OCI-M2 (cell line): Measurements from ENCODE around the gene PHACTR2.

Experiments
- DNase-seq: peaks from one replicate; lab custom pipeline; 2025; ENCODE audit not compliant: unreplicated experiment; lab: John Stamatoyannopoulos, UW

The PHACTR2 gene

DNA sequence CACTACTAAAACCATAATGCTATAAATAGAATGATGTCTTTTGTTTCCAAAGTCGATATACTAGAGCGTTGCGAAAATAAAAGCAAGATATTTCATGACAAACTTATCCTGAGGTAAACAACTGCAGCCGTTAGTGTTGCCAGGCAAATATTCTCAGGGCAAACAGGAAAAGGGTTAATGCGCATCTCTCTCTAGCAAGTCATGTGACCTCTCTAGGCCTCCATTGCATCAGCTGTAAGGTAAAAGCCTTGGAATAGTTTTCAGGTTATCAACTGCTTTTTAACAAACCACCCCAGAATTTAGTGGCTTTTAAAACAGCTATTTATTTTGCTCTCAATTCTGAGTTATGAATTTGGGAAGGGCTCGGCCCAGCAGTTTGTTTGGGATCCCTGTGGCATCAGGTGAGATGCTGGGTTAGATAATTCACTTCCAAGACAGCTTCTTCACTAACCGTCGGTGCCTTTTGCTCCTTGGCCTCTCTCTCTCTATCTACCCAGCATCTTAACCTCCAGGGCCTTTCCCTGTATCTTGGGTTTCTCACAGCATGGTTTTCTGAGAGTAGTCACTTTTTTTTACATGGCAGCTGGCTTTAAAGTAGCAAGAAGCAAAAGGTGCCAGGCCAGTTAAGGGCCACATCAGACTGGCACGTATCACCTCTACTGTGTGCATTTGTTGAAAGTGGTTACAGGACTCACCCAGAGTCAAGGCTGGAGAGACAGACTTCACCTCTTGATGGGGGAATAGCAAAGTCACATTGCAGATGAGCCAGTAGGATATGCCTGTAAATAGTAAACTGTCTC is 126.2 kb downstream of the PHACTR2 start:
- no peak for DNase-seq

DNA sequence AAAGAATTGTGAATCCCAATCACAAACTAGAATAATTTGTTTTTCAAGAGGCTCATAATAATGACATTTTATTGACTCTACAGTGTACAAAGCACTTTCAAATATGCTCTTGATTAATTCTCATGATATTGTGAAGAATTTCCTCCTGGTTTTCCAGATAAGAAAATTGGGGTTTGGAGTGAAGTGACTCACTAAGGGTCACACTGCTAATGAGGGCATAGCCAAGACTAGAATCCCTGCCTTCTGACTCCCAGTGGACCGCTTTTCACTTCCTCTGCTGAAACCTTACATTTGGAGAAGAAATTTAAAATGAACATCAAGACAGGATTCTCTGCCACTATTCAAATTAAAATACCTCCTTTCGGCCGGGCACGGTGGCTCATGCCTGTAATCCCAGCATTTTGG is 127.1 kb downstream of the PHACTR2 start:
- no peak for DNase-seq

DNA sequence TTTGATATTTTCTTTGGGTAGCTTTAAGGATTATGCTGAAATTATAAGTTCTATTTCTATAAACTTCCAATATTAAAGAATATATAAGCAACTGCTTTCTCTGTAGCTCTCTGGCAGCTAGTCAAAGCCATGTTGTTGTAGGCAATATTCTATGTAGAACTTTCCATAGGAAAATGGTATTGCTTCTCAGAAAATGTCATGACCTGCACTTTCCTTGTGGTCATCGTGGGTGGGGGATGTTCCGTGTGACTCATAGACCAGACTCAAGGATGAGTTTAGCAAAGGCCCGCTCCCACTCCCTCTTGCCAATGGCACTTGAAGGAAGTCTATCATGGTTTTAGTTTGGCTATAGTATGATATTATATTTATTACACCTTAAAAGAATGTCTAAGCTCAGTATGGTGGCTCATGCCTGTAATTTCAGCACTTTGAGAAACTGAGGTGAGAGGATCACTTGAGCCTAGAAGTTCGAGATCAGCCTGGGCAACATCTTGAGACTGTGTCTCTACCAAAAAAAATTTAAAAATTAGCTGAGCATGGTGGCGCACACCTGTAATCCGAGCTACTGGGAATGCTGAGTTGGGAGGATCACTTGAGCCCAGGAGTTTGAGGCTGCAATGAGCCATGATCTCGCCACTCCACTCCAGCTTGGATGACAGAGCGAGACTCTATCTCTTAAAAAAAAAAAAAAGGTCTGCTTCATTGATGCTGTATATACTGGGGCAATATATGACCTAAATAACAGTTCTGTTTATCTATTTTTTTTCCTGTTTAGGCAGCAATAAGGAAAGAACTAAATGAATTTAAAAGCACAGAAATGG is 128.7 kb downstream of the PHACTR2 start:
- DNase-seq = peak; percentile 84

DNA sequence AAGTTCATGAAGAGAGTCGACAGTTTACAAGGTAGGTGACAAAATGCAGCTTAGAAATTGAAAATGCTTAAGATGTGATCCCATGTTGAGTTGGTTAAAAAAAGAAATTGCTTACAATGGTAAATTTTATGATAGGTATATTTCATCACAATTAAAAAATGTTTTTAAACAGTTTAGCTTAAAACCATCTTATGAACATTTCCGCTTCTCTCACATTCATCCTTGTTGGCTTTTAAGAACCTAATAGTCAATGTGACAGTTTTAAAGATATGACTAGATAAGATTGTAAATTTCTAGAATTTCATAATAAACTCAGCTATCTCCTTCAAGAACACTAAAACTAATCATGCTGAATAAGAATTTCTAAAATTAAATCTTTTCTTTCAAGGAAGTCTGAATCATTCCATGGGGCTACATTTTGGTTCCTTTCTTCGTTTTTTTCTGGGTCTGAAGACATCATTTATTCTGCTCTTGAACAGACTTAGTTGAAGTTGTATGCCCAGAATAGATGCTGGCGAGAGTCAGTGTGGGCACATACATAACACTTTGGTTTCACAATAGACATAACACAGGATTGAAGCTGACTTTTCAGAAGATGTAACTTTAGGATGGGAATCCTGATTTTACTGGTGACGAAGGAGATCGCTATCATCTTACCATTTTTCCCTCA is 129.5 kb downstream of the PHACTR2 start:
- no peak for DNase-seq

DNA sequence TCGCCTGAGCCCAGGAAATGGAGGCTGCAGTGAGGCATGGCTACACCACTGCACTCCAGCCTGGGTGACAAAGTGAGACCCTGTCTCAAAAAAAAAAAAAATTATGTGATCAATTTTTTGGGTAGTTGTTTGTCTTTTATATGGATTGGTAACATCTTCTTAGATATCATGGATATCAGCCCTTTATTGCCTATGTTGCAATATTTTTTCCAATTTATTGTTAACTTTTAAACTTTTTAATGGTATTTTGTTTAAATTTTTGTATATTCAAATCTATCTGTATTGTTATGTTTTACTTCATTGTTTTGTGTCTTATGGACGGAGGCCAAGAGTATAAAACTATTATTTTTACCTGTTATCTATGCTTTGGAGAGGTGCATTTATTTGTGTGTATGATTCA is 133.0 kb downstream of the PHACTR2 start:
- DNase-seq = no peak

DNA sequence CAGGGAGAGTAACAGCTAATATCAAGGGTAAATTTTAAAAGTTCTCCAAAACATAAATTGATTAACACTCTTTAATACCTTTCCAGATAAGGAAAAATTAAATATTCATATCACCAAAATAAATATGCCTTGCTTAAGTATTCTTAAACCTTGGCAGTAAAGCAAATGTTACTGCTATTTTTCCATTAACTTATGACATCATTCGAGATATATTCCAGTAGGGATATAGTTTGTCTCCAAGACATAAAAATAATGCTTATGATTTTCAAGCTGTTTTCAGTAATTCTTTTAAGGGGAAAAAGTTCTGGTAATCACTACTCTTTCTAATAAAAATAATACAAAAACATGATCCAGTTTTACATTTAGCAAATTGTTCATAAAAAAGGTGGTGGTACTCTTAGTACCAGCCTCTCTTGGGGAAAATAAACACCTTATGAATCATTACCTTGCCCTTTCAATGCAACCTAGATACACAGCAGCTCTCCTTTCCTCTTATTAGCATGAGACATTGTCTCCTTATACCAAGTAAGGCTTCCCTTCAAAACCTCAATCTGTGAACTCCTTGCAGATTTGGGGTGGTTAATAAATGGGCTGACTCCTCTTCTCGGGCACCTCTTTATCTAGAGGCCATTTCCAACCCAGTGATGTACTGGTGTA is 133.9 kb downstream of the PHACTR2 start:
- no peak for DNase-seq

DNA sequence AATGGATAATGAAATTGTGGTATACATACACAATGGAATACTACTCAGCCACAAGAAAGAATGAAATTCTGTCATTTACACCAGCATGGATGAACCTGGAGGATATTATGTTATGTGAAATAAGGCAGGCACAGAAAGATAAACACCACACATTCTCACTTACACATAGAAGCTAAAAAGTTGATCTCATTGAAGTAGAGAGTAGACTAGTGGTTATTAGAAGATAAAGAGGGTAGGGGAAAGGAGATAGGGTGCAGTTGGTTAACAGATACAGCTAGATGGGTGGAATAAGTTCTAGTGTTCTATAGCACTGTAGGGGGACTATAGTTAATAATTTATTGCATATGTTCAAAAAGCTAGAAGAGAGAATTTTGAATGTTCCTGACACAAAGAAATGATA is 139.9 kb downstream of the PHACTR2 start:
- DNase-seq = no peak

DNA sequence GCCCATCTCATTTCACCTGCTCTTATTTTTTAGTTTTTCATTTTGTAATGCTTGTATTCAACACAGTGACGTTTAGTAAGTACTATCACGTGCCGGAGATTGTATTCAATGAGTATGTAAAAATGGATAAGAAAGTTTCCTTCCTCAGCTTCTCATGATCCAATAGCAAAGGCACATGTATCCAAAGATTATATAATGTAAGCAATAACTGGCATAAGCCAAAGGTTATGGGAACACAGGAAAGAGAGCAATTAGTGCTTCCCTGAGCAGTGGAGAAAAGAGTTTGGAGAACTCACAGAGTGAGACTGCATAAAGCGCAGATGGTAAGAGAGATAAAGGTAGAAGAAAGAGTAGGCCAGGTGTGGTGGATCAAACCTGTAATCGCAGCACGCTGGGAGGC is 143.6 kb downstream of the PHACTR2 start:
- no peak for DNase-seq

DNA sequence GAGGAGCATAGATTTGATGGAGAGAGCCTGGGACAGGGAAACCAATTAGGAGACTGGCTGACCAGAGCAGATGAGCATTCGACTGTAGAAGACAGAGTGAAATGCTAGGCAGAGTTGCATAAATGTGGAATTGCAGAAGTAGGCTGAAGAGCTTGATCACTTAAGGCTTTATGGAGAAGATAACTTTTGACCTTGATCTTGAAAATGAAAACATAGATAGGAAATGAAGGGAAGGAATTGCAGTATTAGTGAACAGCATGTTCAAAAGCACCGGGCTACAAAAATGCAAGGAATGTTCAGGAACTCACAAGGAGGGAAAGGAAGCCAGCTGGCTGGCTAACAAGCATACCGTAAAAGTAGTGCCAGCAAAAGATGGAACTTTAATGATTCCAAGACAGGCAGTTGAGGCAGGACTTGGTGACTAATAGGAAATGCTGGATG is 144.8 kb downstream of the PHACTR2 start:
- DNase-seq = no peak

DNA sequence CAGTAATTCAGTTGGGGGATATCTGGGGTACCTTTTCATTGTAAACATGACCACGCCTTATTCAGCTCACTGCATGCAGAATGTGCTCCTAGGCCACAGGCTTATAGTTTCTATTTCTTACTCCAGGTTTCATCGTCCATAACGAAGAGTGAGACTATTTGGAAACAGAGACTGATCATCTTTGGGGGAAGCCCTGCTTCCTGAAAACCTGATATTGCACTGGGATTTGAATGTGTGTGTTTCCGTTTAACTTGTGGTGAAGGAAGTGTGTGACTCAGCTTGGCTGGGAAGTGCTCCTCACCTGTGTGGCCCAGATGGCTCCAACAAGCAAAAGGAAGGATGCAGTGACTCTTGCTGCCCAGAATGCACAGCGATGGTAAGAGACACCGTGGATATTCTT is 145.8 kb downstream of the PHACTR2 start:
- no peak for DNase-seq

DNA sequence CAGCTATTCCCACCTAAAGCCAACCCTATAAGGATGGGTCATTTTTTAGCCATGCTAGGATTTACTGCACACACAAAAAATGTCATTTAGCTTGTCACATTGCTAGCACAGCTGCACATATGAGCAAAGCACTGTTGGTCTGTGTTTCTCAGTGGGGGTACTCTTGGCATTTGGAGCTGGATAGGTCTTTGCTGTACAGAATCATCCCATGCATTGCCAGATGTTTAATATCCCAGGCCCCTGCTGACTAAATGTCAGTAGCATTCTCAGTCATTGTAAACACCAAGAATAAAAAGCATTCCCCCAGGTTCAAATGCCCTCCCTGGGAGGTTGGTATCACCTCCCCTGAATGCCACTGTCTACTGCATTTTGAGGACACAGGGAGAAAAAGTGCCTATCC is 150.8 kb downstream of the PHACTR2 start:
- DNase-seq = no peak

DNA sequence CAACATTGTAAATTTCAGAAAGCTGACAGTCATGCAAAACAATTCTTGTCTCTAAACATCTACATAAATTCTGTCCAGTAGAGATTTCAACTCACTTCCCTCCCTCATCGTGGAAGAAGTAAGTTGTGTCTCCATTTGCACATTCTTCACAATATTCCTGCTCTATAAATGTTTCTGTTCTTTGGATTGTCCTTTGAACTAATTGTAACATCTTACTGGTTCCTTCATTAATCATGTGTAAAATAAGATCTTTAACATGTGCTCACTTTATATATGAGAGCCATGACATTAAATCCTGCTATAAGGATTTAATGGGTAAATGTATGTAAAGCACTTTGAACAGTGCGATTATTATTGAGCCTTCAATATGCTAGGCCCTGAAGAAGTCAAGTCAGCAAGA is 158.4 kb downstream of the PHACTR2 start:
- no peak for DNase-seq

DNA sequence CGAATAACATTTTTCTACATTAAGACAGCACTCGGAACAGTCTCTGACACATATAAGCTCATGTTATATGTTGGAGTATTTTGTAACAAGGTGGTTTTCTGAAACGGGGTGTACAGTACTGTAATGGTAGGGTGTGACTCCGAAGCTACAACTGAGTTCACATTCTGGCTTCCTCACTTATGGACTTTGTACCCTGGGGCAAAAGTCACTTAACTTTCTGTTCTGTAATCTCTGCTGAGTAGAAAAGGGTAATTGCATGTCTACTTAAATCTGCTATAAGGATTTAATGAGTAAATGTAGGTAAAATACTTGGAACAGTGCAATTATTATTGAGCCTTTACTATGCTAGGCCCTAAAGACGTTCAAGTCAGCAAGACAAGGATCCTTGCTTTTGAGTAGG is 160.6 kb downstream of the PHACTR2 start:
- no peak for DNase-seq

DNA sequence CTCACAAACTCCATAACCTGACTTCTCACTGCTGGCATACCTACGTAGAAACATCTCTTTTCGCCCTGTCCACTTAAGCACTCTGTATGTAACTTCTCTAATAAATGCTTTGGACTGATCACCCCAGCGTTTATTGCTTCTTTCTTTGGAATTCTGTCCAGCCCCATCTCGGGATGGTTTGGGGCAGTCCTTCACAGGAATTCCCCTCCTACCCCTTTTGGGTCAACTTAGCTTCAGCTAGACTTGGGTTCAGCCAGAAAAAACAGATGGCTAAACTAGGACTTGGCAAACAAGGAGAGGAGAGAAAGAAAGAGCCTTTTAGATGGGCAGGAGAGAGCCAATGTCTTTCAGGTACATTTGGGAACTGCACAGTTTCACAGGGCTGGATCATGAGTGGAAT is 161.4 kb downstream of the PHACTR2 start:
- no peak for DNase-seq

DNA sequence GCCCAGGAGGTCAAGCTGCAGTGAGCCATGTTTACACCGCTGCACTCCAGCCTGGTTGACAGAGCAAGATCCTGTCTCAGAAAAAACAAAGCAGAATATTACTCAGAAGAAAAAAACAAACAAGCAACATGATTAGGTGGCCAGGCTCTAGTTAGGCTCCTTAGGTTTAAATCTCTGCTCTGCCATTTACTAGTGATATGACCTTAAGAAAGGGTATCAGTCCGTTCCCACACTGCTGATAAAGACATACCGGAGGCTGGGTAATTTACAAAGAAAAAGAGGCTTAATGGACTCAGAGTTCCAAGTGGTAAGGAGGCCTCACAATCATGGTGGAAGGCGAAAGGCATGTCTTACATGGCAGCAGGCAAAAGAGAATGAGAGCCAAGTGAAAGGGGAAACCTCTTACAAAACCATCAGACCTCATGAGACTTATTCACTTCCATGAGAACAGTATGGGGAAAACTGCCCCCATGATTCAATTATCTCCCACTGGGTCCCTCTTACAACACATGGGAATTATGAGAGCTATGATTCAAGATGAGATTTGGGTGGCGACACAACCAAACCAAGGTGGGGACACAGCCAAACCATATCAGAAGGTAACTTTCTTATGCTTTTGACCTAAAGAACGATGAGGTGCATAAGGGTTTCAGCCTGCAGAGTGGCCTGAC is 163.0 kb downstream of the PHACTR2 start:
- no peak for DNase-seq

DNA sequence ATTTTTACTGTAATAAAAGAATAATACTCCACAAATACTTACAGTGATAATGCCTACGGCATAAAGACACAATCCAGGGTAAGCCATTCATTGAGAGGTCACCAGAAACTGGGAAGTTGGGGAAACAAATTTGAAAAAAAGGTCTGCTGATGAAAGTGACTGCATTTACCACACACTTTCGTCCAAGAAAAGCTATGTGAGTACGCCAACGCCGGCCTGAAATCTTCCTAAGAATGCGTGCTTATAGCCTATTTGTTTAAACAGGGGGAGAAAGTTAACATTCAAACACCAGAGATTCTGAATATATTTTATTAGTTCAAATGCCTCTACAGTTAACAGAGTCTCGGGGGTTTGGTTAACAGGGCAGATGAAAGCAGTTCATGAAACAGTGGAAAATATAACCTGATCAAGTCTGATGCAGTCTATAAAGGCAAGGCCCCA is 164.7 kb downstream of the PHACTR2 start:
- DNase-seq = peak; percentile 72

DNA sequence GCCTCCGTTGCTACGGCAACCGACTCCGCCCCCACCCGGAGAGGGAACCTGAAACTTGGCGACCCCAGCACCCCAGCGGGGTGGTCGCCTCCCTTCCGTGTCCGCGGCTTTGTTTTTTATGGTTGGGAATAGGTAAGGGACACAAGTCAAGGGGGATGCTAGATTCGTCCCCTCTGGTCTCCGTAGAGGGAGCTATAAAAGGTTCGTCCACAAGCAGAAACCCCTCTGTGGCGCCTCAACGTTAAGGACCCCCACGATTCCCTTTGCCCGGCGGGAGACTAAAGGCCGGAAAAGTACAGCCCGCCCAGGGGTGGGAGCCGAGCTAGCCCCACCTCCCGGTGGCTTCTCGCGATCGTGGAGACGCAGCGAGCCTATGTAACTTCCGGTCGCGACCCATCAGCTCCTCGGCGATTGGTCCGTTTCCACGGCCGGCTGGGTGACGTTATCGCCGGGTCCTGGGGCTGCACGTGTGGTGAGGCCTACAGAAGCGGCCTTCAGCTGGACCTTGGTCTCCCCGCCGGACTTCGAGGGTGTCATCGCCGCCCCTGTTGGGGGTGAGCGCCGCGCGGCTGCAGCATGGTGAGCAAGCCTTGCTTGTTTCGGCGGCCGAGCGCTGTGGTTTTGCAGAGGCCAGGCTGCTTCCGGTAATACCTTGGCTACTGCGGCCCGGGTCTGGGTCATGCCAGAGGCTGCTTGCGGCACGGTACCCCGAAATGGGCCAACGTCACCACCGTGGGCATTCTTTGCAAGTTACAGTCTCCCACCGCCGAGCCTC is 165.3 kb downstream of the PHACTR2 start, which contains the start of gene LTV1:
TSS of gene LTV1 (plus strand) at position 437 of the 775 bp plus-strand sequence. CDS start at position 577, 140 bp downstream.
- peak; percentile 90 for DNase-seq

DNA sequence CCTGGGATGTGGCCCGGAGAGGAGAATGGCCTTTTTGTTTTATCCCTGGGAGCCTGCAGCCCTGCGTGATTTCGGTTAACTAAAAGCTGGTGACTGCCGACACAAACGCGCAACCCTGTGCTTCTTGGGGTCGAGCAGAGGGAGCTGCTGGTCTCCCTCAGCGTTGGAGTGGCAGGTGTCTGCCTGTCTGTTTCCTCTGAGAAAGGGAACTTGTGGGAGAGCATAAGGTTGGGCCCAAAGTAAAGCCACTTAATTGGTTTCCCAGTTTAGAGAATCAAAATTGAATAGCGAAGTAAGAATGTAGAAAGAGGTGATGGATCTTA is 165.9 kb downstream of the PHACTR2 start:
- no peak for DNase-seq

DNA sequence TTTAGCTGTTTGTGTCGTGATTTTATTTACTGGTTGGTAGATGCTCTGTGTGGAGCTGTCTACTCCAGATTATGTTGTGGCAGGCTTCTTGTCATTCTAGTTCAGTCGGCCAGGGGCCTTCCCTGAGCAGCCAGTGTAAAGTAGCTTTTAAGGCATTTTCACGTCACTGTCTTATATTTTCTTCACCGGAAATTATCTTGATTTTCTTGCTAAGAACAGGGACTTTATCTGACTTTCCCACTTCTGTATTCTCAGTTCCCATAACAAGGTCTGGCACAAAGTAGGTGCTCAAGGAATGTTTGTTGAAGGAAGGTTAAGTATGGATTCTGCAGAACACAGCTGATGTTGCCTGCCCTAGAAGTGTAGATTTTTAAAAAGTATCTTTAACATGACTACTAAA is 166.2 kb downstream of the PHACTR2 start:
- no peak for DNase-seq

DNA sequence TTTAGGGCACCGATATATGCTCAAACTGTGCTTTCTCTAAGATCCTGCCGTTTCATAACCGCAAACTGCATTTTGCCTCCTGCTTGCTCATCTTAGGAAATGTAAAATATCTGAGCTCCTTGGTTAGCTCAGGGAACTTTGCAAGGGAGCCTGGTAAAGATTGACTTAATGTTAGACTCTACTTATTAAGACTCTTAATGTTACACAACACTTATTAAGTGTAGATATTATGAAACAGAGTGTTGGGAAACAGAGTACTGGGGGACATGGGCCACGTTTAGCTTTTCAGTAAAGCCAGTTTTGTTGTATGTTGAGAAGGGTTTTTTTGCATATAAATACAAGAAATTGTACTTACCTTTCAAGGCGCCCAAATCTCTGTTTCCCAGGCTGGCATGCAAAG is 167.3 kb downstream of the PHACTR2 start:
- no peak for DNase-seq
